Inflammatory macrophage treated with lipopolysaccharide for 4 hours (primary cell): ENCODE data around the gene CXCR5.

ENCODE experiments used
- DNase-seq: peaks from one replicate; pipeline ENCODE4 v3.0.0-alpha.2; 2020

Gene CXCR5

GRCh38 chr11:118914178-118914918 is 30.7 kb downstream of the CXCR5 start:
- DNase-seq, result no peak

DNA sequence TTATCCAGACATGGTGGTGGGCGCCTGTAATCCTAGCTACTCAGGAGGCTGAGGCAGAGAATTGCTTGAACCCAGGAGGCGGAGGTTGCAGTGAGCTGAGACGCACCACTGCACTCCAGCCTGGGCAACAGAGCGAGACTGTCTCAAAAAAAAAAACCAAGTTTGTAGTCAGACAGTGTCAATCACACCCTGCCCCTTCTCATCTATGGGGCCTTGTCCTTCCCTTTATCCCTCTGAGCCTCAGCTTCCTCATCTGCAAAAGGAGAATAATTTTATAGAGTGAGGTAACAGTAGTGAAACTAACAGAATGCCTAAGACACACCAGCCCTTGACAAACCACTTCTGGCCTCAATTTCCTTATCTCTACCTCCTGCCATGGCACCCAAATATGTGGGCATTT is 31.3 kb downstream of the CXCR5 start:
- DNase-seq, result peak; percentile 75

DNA sequence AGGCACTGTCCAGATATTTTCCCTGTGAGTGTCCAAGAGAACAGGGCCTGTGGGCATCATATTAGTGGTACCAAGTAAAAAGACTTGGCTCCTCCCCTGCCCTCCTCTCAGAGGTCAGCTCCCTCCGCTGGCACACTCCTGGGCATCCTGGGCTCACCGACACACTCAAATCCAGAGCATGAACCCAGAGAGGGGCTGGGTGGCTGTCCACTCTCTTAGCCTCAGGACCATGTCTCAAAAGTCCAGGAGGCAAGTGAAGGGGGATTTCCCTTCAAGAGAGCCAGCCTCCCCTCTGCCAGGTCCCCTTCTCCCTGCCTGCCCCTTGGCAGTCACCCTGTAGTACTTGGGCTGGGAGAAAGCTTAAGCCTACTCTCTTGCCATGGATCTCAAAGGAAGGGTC is 31.7 kb downstream of the CXCR5 start:
- DNase-seq, result no peak

DNA sequence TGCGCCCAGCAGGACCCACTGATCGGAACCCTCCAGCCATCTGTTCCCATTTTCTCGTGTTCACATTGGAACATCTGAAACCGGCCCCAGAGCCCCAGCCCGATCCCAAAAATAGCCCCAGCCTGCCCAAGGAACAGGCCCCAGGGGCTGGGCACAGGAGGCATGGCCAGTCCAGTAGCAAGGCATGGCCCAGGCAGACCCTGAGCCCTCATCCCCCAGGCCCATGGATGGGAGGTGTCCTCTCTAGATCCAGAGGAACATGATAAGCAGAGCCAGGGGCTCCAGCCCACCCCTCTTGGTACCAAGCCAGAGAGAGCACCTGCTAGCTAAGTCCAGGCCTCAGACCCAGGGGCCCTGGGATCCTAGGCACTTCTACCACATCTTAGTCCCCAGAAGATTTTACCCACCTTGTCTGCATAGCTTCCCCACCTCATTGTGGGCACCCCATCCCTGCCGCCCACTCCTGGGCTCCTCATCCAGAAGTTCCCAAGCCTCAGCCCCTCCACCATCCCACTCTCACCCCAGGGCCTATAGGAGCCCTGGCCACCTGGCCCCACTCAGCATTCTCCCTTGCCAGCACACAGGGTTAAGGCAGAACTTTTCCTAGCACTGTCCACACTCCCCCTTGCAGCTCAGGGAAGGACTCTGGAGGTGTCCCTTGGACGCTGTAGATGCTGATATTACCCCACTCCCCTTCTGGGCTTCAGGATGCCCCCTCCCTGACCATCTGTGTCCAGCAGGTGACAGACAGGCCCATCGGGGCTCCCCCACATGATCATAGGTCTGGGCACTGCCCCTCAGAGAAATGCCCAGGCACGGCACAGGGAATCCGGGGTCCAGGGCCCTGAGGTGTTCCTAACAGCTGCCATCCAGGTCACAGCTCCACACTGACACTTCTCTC is 32.5 kb downstream of the CXCR5 start:
- DNase-seq, result no peak

DNA sequence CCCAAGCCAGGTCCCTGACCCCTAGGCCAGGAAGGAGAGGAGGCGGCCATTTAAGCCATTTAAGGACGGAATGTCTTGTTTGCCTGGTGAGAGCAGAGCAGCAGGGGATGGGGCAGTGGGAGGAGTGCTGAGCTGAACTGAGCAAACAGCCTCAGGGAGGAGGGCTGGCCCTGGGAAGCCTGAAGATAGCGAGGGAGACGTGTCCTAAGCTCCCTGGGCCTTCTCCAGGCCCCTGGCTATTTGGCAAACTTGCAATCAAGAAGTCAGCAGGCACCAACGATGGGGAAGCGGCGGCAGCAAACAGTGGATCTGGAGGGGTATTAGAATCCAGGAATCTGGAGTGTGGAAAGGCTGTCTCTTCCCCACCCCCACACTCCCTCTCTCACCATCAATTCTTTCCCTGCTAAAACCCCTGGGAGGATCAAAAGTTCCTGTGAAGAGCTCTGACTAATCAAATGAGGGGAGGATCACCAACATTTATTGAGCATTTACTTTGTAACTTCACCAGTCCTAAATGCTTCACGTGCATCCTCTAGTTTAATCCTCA is 33.2 kb downstream of the CXCR5 start:
- no peak for DNase-seq

DNA sequence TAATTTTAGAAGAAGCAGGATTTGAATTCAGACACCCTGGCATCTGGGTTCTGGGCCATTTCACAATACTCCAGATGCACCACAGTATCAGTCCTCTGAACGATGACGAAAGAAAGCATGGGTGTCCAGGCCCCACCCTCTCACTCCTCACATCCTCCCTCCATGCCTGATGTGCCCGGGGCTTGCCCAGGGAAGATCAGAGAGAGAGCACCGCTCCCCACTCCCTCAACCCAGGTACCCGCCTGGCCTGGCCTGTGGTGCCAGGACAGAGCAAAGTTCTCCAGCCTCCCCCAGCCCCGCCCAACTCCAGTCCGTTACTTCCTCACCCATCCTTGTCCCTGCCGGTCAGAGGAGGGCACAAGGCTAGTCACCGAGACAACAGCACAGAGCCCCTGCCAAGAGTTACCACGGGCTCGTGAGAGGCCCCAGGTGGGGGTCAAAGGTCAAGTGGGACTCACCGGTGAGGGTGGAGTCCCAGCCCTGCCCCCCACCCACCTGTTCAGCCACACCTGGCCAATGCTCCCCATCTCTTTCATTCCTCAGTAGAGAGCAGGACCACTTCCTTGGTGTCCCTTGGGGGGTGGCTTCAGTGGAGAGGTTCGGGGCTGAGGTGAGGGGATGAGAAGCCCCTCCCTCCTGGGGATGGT is 33.9 kb downstream of the CXCR5 start:
- peak; percentile 82 for DNase-seq

GRCh38 chr11:118918128-118918685 is 34.5 kb downstream of the CXCR5 start:
- no peak for DNase-seq

DNA sequence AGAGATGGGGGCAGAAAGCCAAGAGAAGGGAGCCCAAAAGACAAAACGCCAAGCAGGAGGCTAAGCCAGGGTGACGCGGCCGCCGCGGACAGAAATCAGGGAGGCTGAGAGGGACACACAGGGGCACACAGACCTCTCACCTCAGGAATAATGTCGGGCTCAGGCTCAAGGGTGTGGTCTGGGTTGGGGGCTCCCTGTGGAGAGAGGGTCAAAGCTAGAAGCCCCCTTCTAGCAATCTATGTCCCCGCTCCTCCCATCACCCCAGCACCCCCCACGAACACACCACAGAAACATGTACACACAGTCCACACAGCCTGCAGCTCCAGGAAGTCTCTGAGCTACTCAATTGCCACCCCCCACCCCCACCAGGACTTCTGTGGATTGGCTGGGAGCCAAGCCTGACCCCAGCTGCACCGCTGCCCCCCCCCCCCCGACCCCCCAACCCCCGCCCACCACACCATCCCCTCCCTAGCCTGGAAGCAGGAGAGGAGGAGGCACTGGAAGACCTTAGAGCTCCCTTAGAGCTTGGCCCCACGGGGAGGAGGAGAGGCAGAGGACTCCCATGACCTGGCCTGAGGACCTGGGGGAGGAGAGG is 35.1 kb downstream of the CXCR5 start:
- no peak for DNase-seq

DNA sequence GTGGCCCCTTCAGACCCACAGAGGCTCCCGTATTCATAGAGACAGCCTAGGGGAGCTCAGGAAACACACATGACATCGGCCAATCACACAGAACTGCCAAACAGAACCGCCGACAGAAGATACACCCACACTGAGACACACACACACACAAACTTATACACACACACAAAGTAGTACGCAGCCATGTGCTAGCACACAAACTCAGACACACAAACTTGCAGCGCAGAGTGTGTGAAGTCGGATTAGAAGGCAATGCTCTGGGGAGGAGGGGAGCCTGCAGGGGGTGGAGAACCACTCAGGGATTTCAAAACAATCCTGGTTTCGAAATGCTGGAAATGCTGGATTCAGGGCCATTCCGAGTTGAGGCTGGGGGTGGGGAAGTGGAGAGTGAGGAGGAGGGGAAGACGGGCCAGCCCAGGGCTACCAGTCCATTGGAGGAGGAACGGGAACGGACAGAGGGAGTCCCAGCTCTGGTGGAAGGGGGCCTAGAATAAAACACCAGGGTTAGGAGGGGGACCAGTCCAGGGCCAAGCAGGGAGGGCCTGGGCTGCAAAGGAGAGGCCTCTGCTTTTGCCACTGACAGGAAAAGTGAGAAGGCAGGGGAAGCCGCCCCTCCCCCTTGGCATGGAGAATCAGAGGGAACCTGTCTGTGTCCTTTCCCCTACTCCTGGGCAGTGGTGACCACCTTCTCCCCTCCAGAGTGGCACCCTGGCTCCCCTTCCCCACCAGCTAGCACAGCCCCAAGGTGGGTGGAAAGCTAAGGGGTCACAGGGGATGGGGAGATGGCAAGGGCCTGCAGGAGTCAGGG is 37.6 kb downstream of the CXCR5 start:
- peak; percentile 91 for DNase-seq

DNA sequence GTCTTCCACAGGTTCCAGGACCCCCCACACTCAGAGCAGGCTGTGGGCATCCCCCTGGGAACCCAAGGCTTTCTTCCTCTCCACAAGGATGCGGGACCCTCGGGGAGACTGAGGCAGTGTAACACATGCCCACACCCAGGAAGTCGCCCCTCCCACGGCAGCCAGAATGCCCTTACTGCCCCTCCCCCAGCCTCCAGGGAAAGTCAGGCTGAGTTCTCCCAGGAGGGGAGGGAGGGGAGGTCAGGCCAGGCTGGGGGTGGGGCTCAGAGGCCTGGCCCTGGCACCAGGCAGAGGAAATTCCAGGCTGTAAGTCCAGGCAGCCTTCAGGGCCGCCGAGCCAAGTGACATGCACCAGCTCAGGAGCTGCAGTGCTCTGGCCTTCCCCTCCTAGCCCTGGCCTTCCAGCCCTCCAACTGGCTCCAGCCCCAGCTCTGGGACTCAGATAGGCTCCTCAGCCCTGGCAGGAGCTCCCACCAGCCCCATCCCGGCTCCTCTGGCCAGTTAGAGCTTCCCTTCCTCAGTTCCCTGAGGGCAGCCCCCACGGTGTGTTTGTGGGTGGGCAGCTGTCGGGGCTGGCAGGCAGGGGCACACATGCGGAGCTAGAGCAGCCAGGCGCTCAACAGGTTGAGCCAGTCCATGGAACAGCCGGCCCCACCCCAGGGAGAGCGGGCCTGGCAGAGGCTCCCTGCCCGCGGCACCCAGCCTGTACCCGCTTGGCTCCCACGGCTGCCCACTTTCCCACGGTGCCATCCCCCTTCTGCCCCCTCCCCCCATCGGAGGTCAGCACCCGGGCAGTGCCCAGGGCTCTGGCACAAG is 38.4 kb downstream of the CXCR5 start:
- DNase-seq, result no peak

- DNase-seq, result no peak
These were observed 39.3 kb downstream of the CXCR5 start for GRCh38 chr11:118922745-118923627.

- no peak for DNase-seq
These were observed 40.3 kb downstream of the CXCR5 start for GRCh38 chr11:118923721-118924587.

DNA sequence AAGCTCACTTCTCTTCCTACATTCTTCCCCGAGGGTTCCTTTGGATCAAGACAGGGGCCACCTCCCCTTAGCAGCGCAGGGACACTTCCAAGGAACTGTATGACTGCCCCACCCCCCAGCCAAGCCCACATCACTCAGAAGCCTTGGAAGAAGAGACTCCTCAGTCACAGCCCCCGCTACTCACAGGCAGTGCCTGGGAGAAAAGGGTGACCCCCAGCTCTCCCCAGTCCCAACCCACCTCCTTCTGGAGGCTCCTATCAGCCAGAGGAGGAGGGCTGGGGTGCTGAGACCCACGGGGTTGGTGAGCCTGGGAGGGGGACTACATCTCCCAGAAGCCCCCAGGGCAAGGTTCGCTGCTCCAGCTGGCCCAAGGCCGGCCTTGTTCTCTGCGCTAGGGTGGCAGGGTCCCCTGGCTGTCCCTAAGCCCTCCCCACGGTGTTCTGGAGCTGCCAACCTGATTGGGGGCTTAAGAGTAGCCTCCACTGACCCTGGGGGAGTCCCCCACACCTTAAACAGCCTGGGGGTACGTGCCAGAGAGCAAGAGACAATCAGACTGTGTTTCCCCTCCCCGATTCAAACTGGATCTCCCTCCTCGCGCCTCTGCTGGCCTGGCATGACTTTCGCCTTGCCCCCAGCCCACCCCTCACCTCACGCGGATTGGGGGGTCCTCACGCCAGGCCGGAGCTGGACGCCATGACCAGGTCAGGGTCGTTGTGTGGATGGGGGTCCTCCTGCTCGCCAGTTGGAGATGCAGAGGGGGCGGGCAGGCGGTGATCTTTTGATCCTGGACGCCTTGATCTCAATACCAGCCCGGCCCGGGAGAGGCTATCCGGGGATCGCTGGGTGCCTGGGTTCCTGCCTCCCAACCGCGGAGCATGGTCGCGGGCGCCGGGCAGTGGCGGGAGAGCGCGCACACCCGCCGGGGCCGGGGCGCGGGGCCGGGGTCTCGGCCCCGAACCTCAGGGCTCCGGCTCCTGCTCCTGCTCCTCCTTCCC is 41.2 kb downstream of the CXCR5 start:
- peak; percentile 35 for DNase-seq

DNA sequence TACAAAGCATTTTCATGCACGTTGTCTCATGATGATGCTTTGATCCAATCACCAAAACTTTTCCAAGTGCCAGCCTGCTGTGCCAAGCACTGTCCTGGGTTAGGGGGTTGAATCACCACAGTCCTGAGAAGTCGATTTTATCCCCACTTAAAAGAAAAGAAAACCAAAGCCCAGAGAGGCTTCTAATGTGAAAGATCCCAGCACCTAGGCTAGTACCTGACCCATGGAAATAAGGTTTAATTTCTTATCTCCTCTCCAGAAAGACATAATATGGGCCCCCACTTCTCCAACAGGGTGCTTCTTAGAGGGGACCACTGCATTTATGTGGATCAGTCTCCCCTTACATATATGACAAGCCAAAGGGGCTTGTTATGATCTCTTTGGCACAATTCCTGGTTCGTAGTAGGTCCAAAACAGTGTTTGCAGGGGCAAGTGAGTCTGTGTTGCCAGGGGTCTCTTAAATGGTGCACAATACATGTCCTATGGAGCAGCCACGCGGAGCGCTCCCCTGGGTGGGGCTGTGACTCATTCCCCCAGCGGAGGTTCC is 43.9 kb downstream of the CXCR5 start:
- DNase-seq, result no peak

GRCh38 chr11:118928101-118928869 is 44.6 kb downstream of the CXCR5 start:
- peak; percentile 78 for DNase-seq

GRCh38 chr11:118928870-118929500 is 45.3 kb downstream of the CXCR5 start:
- DNase-seq, result no peak
